ENCODE results near the gene CYP26B1. TPM values are rescaled to one million over a fixed set of nuclear protein-coding genes. Genes with fewer than 3 reads are reported as not detected.
"Not testable (repeated sequence)": the region's sequence is repeated elsewhere in the genome, so short reads cannot be mapped to it uniquely, and the experiment has no call there.

CYP26B1 gene
- total and polyA plus RNA-seq, 3 donors from 2014 or later = 31.6 to 86.2 (median 42.1) TPM

DNA sequence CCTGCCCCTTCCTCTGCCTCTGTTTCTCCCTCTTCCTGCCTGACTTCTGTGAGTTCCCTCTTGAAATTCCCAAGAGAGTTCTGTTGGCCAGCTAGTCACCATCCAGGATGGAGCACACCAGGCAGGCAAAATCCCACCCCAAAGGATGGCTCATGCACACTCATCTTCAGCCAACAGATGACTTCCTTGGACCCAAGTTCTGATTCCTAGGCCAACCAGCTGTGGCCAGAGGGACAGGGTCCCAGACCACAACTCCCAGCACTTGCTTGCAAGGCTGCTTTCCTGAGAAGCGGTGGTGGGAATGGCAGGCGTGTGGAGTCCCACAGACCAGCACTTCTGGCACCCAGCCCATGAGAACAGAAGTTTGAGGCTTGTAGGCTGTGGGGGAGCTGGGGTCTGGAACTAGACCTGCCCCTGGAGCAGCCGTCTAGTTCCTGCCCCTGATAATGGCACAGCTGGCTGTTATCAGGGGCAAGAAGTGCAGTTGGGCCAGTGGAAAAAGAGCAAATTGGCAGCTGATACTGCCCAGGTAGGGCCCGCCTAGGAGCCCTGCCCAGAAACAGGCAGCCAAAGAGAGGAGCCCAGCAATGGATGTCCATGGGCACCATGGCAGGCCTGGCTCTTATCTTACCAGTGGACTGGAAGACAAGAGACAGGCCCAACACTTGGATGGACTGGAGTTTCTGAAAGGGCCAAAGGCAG is 56.7 kb downstream of the CYP26B1 start:
- no peak for TF ChIP-seq POLR2A (IDR thresholded peaks at IDR 0.05)
- TF ChIP-seq, protein P1, sequence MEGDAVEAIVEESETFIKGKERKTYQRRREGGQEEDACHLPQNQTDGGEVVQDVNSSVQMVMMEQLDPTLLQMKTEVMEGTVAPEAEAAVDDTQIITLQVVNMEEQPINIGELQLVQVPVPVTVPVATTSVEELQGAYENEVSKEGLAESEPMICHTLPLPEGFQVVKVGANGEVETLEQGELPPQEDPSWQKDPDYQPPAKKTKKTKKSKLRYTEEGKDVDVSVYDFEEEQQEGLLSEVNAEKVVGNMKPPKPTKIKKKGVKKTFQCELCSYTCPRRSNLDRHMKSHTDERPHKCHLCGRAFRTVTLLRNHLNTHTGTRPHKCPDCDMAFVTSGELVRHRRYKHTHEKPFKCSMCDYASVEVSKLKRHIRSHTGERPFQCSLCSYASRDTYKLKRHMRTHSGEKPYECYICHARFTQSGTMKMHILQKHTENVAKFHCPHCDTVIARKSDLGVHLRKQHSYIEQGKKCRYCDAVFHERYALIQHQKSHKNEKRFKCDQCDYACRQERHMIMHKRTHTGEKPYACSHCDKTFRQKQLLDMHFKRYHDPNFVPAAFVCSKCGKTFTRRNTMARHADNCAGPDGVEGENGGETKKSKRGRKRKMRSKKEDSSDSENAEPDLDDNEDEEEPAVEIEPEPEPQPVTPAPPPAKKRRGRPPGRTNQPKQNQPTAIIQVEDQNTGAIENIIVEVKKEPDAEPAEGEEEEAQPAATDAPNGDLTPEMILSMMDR (IDR thresholded peaks at IDR 0.05) = no peak
- H3K27ac ChIP-seq = no peak overlapping the region
- H3K4me1 ChIP-seq = no peaks in the 10 kb centered on the region
- no peaks in the 10 kb centered on the region for H3K27me3 ChIP-seq
- H3K4me3 ChIP-seq = no peak overlapping the region
- intact Hi-C loops (cut with DNase I; ENCODE audit: low total_unique reads) = no loop called here
- no peaks in the 10 kb centered on the region for H3K36me3 ChIP-seq (ENCODE audit: low read depth, missing control alignments)
- WGBS, 2 donors = 85 to 86% methylated on average over 4 of the region's 4 CpGs
- peak; percentile 11 for DNase-seq
- no peaks in the 10 kb centered on the region for H3K9me3 ChIP-seq

DNA sequence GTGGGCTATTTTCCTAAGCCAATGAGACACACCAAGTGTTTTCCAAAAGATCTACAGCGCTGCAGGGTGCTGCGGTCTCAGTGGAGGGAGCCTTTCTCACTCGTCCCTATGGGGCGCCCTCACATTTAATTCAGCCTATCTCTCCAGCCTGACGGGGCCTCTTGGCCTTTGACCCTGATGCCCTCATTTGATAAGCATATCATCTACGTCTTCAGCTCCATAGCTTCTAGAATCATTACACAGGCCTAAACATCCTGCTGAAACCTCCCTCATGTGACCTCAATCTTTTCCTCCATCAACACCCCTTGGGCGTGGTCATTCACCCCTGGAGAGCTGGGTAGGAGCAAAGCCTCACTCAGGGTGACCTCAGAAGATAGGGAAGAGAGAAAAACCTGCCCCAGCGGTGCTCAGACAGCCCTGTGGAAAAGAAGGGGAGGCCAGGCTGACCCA is 57.4 kb downstream of the CYP26B1 start:
- Histone ChIP-seq H3K4me1 (no peaks in the 10 kb centered on the region), H3K9me3 (no peaks in the 10 kb centered on the region), H3K36me3 (ENCODE audit: low read depth, missing control alignments) (no peaks in the 10 kb centered on the region), H3K27ac (no peak overlapping the region), H3K4me3 (peak overlapping the region; percentile 9 to 38), H3K27me3 (no peaks in the 10 kb centered on the region)
- peak; percentile 3 for DNase-seq
- intact Hi-C loops (cut with DNase I; ENCODE audit: low total_unique reads) = no loop called here
- TF ChIP-seq, protein P1 (IDR thresholded peaks at IDR 0.05) = no peak
- TF ChIP-seq POLR2A (IDR thresholded peaks at IDR 0.05) = no peak
- 67 to 75% methylated on average over 8 of the region's 8 CpGs for WGBS, 2 donors

DNA sequence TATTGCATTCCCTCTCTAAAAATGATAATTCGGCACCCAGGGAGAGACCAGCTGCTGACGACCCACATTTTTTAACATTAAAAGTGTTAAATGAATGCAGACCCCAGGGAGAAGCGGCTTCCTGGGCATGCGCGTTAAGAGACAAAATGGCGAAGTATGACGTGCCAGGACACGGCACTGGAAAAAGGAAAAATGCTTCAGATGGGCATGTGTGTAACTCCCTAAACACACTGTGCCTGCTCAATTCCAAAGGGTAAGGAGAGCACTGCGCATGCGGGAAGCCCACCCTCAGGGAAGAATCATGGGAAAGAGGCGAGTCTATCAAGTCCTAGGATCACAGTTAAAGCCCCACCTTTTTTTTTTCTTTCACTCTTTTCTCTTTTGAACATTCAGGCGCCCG is 58.1 kb downstream of the CYP26B1 start:
- H3K27ac ChIP-seq = no peak overlapping the region
- DNase-seq = peak; percentile 40
- H3K4me1 ChIP-seq = no peaks in the 10 kb centered on the region
- WGBS, 2 donors = 72 to 82% methylated on average over 13 of the region's 13 CpGs
- intact Hi-C loops (cut with DNase I; ENCODE audit: low total_unique reads) = no loop called here
- H3K36me3 ChIP-seq (ENCODE audit: low read depth, missing control alignments) = no peaks in the 10 kb centered on the region
- no peaks in the 10 kb centered on the region for H3K27me3 ChIP-seq
- H3K9me3 ChIP-seq = no peaks in the 10 kb centered on the region
- TF ChIP-seq, protein P1 (IDR thresholded peaks at IDR 0.05) = no peak
- TF ChIP-seq POLR2A (IDR thresholded peaks at IDR 0.05) = no peak
- H3K4me3 ChIP-seq = peak overlapping the region; percentile 9 to 38

DNA sequence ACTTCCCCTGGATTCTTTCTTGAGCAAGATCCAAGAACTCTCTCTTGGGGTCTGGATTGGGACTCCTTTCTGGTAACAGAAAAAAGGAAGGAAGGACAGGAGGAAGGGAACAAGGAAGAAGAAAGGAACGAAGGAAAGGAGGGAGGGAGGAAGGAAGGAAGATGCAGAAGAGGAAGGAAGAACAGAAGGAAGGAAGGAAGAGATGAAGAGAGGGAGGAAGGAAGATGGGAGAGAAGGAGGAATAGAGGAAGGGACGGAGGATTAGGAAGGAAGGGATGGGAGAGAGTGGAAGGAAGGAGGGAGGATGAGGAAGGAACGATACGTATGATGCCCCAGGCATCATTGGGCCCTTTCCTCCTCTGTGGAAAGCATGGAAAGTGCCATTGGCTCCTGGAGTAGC is 58.6 kb downstream of the CYP26B1 start:
- 75 to 85% methylated on average over 4 of the region's 4 CpGs for WGBS, 2 donors
- no peak for TF ChIP-seq POLR2A (IDR thresholded peaks at IDR 0.05)
- TF ChIP-seq, protein P1 (IDR thresholded peaks at IDR 0.05) = no peak
- H3K36me3 ChIP-seq (ENCODE audit: low read depth, missing control alignments) = no peaks in the 10 kb centered on the region

DNA sequence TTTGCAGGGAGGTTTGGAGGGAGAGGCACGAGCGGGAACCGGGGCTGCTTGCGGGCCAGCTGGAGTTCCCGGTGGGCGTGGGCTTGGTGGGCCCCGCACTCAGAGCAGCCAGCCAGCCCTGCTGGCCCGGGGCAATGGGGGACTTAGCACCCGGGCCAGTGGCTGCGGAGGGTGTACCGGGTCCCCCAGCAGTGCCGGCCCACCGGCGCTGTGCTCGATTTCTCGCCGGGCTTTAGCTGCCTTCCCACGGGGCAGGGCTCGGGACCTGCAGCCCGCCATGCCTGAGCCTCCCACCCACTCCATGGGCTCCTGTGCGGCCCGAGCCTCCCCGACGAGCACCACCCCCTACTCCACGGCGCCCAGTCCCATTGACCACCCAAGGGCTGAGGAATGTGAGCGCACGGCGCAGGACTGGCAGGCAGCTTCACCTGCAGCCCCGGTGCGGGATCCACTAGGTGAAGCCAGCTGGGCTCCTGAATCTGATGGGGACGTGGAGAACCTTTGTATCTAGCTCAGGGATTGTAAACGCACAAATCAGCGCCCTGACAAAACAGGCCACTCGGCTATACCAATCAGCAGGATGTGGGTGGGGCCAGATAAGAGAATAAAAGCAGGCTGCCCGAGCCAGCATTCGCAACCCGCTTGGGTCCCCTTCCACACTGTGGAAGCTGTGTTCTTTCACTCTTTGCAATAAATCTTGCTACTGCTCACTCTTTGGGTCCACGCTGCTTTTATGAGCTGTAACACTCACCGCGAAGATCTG is 60.6 kb downstream of the CYP26B1 start:
- DNase-seq; H3K4me3 ChIP-seq; intact Hi-C loops (cut with DNase I; ENCODE audit: low total_unique reads); H3K27ac ChIP-seq; H3K36me3 ChIP-seq (ENCODE audit: low read depth, missing control alignments); H3K27me3 ChIP-seq; H3K9me3 ChIP-seq; H3K4me1 ChIP-seq: not testable (repeated sequence)
- 42 to 82% methylated on average over 6 to 40 of the region's 41 CpGs for WGBS, 2 donors

More for the DNA sequence above, 58.6 kb downstream of the CYP26B1 start:
- H3K27ac ChIP-seq = no peak overlapping the region
- no peak overlapping the region for H3K4me3 ChIP-seq
- H3K9me3 ChIP-seq = no peaks in the 10 kb centered on the region
- intact Hi-C loops (cut with DNase I; ENCODE audit: low total_unique reads) = no loop called here
- no peaks in the 10 kb centered on the region for H3K4me1 ChIP-seq
- no peaks in the 10 kb centered on the region for H3K27me3 ChIP-seq
- DNase-seq = no peak

Measured in testis (tissue), 3 donors.